ENCODE results near the gene OSER1. TPM values are rescaled to one million over a fixed set of nuclear protein-coding genes. Genes with fewer than 3 reads are reported as not detected.

The OSER1 gene
- total RNA-seq, 4 donors from 2014 or later: 11.2 to 38.0 (median 26.2) TPM

GRCh38 chr20:44208770-44209169 is 1.8 kb downstream of the OSER1 start:
- in situ Hi-C loops (cut with MboI; ENCODE audit: low pct_ligation_motif_present in 1 of 4, low pct_unique_long_range_greater_than_20kb in 1 of 4, low sequenced_read_pairs in 3 of 4): loop anchor here (25.0 kb wide), 2 partner anchors 254 to 404 kb away; no protein-coding TSS in a partner anchor
- no peaks in the 10 kb centered on the region for H3K27me3 ChIP-seq
- H3K4me3 ChIP-seq: peak overlapping the region in 2 of 4 donors; percentile 84 to 97
- no peaks in the 10 kb centered on the region for H3K9me3 ChIP-seq
- peaks cover 13 to 62% (median 41%) of the 10 kb centered on the region in 4 donors for H3K4me1 ChIP-seq
- WGBS, 2 donors (ENCODE audit: low coverage in 1 of 2): 11 to 17% methylated on average over 3 to 7 of the region's 7 CpGs
- no peak for TF ChIP-seq POLR2A (IDR thresholded peaks at IDR 0.05)
- TF ChIP-seq, protein P1, sequence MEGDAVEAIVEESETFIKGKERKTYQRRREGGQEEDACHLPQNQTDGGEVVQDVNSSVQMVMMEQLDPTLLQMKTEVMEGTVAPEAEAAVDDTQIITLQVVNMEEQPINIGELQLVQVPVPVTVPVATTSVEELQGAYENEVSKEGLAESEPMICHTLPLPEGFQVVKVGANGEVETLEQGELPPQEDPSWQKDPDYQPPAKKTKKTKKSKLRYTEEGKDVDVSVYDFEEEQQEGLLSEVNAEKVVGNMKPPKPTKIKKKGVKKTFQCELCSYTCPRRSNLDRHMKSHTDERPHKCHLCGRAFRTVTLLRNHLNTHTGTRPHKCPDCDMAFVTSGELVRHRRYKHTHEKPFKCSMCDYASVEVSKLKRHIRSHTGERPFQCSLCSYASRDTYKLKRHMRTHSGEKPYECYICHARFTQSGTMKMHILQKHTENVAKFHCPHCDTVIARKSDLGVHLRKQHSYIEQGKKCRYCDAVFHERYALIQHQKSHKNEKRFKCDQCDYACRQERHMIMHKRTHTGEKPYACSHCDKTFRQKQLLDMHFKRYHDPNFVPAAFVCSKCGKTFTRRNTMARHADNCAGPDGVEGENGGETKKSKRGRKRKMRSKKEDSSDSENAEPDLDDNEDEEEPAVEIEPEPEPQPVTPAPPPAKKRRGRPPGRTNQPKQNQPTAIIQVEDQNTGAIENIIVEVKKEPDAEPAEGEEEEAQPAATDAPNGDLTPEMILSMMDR (IDR thresholded peaks at IDR 0.05): no peak
- TF ChIP-seq EP300 (IDR thresholded peaks at IDR 0.05; ENCODE audit: low read depth): no peak
- TF ChIP-seq POLR2AphosphoS5 (IDR thresholded peaks at IDR 0.05): no peak
- peak overlapping the region; percentile 97 to 100 (median 99) for H3K27ac ChIP-seq
- peaks cover 0 to 13% (median 0%) of the 10 kb centered on the region in 4 donors for H3K36me3 ChIP-seq
- intact Hi-C loops (cut with DNase I; ENCODE audit: low total_unique reads): no loop called here
- DNase-seq: no peak

DNA sequence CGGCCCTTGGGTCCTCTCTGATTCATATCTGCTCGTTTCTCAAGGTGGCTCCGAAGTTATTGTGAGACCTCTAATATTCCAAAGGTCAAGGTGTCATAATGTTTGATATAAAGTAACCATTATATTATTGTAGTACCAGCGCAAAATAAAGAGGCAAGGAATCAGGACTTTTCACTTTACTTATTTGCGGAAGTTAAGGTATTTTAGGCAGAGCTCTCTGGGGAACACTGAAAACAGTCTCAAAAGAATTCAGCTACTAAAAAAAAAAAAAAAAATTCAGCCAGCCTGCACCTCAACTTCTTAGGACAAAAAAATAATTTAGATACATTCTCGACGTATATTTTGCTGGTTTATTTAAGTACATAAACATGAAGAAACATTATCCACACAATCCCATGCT is 2.4 kb downstream of the OSER1 start:
- TF ChIP-seq POLR2AphosphoS5 (IDR thresholded peaks at IDR 0.05) (no peak), EP300 (IDR thresholded peaks at IDR 0.05; ENCODE audit: low read depth) (no peak), POLR2A (IDR thresholded peaks at IDR 0.05) (no peak)
- TF ChIP-seq, protein P1 (IDR thresholded peaks at IDR 0.05): no peak
- Histone ChIP-seq H3K36me3 (peaks cover 0 to 13% (median under 1%) of the 10 kb centered on the region in 4 donors), H3K9me3 (no peaks in the 10 kb centered on the region), H3K27ac (peak overlapping the region in 3 of 4 donors; percentile 99 to 100 (median 99)), H3K4me3 (peak overlapping the region in 1 of 4 donors; percentile 84), H3K27me3 (no peaks in the 10 kb centered on the region), H3K4me1 (peaks cover 13 to 65% (median 42%) of the 10 kb centered on the region in 4 donors)
- 27 to 33% methylated on average over 7 of the region's 7 CpGs for WGBS, 2 donors (ENCODE audit: low coverage in 1 of 2)
- intact Hi-C loops (cut with DNase I; ENCODE audit: low total_unique reads) (no loop called here), in situ Hi-C loops (cut with MboI; ENCODE audit: low pct_ligation_motif_present in 1 of 4, low pct_unique_long_range_greater_than_20kb in 1 of 4, low sequenced_read_pairs in 3 of 4) (loop anchor here (25.0 kb wide), 2 partner anchors 254 to 404 kb away; no protein-coding TSS in a partner anchor)
- no peak for DNase-seq

DNA sequence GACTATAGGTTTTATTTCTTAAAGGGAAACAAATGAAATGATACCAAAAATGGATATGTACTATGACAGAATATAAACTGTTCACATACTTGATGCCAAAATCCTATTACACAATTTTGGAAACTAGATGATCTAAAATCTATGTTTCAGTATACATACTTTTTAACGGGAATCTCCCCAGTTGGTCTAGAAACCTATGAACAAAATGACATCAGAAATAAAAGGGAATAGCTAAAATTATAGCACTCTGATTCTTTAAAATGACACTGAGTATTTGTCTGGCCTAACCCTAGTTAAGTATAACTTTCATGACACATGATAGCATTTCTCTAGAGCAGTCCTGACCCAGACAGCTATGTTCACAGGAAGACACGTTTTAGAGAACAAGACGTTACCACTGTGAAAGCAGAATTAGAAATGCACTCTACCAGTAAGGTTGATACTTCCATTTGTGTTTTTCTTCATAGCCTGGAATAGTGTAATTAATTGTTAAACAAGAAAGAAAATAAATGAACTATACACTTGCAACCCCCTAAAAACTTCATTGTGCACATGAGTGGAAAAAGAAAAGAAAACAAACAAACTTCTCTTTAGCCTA is 3.3 kb downstream of the OSER1 start:
- H3K27me3 ChIP-seq: no peaks in the 10 kb centered on the region
- H3K9me3 ChIP-seq: no peaks in the 10 kb centered on the region
- intact Hi-C loops (cut with DNase I; ENCODE audit: low total_unique reads): no loop called here
- 33 to 44% methylated on average over 3 of the region's 3 CpGs for WGBS, 2 donors (ENCODE audit: low coverage in 1 of 2)
- peak overlapping the region in 3 of 4 donors; percentile 17 to 99 (median 99) for H3K27ac ChIP-seq
- in situ Hi-C loops (cut with MboI; ENCODE audit: low pct_ligation_motif_present in 1 of 4, low pct_unique_long_range_greater_than_20kb in 1 of 4, low sequenced_read_pairs in 3 of 4): loop anchor here (25.0 kb wide), 2 partner anchors 255 to 405 kb away; no protein-coding TSS in a partner anchor
- TF ChIP-seq POLR2A (IDR thresholded peaks at IDR 0.05): no peak
- TF ChIP-seq EP300 (IDR thresholded peaks at IDR 0.05; ENCODE audit: low read depth): no peak
- TF ChIP-seq, protein P1 (IDR thresholded peaks at IDR 0.05): no peak
- TF ChIP-seq POLR2AphosphoS5 (IDR thresholded peaks at IDR 0.05): no peak
- H3K4me3 ChIP-seq: no peak overlapping the region
- no peak for DNase-seq
- H3K36me3 ChIP-seq: peaks cover 0 to 22% (median 5%) of the 10 kb centered on the region in 4 donors
- H3K4me1 ChIP-seq: peaks cover 13 to 59% (median 41%) of the 10 kb centered on the region in 4 donors

DNA sequence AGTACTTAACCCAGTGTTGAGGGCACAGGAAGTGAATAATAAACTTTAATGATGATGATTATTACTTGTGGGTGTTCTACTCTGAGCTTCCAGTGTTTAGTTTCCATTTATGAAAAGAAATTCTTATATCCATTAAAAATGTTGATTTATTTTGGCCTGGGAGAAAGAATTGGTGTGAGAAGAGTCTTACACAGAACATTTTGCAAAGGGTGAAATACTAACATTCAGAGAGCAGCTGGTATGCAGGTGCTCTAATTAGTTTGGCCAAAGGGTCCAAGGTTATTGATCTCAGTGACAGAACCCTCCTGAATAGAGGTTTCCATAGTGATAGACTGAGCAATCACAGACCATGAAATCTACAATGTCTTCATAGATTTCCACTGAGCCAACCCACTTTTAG is 4.4 kb downstream of the OSER1 start:
- H3K4me1 ChIP-seq: peaks cover 4 to 50% (median 33%) of the 10 kb centered on the region in 4 donors
- in situ Hi-C loops (cut with MboI; ENCODE audit: low pct_ligation_motif_present in 1 of 4, low pct_unique_long_range_greater_than_20kb in 1 of 4, low sequenced_read_pairs in 3 of 4) (loop anchor here (25.0 kb wide), 2 partner anchors 256 to 406 kb away; no protein-coding TSS in a partner anchor), intact Hi-C loops (cut with DNase I; ENCODE audit: low total_unique reads) (no loop called here)
- no peak overlapping the region for H3K4me3 ChIP-seq
- no peak for DNase-seq
- H3K27ac ChIP-seq: peak overlapping the region in 1 of 4 donors; percentile 25
- H3K9me3 ChIP-seq: no peaks in the 10 kb centered on the region
- H3K36me3 ChIP-seq: peaks cover 0 to 31% (median 11%) of the 10 kb centered on the region in 4 donors
- TF ChIP-seq POLR2AphosphoS5 (IDR thresholded peaks at IDR 0.05): no peak
- no peak for TF ChIP-seq POLR2A (IDR thresholded peaks at IDR 0.05)
- no peak for TF ChIP-seq EP300 (IDR thresholded peaks at IDR 0.05; ENCODE audit: low read depth)
- TF ChIP-seq, protein P1 (IDR thresholded peaks at IDR 0.05): no peak
- H3K27me3 ChIP-seq: no peaks in the 10 kb centered on the region

Data from transverse colon (tissue), 4 donors.